Activated naive CD4-positive, alpha-beta T cell (primary cell): ENCODE measurements around the gene MINDY4B.

ENCODE experiments used
- DNase-seq, 4 experiments: peaks; one replicate each; lab custom pipeline; 2025; lab: John Stamatoyannopoulos, UW

MINDY4B gene

DNA sequence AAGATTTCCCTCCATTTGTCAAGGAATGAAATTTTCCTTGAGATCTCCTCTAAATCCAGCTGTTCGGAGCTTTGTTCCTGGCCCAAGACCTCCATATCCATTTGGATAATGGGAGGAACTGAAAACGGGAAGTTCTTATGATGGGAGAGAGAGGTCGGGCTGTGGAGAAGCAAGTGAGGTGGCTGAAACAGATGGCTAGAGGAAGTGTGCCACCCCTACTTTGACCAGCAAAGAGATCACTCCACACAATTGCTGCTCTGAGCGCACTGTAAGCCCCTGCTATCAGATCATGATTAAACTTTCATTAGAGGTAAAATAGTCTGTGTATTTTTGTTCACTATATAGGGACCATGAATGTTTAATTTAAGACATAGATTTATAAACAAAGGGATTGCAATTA lies at the start of gene MINDY4B:
Gene MINDY4B, minus strand, starts transcription at position 101 of the 400 bp plus-strand sequence. Its CDS starts 0 bp downstream, at position 101.
- DNase-seq: no peak

DNA sequence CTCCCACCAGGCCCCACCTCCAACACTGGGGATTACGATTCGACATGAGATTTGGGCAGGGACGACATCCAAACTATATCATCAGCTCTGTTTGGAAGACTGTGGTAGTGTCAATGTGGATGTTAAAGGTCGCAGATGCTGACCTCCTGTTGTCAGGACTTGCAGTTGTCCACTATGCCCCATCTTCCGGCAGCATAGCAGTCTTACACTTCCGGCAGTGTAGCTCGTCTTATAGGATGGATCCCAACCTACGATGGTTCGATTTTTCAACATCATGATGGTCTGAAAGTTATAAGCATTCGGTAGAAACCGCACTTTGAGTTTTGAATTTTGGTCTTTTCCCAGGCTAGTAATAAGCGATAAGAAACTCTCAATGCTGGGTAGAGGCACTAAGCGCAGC lies 46.7 kb upstream of the MINDY4B start:
- no peak for DNase-seq

GRCh38 chr3:150945226-150946032 lies 40.2 kb upstream of the MINDY4B start:
- no peak for DNase-seq

GRCh38 chr3:150942221-150942620 lies 37.0 kb upstream of the MINDY4B start:
- no peak for DNase-seq

- DNase-seq: no peak
Observed at GRCh38 chr3:150936693-150937092, 31.5 kb upstream of the MINDY4B start.

DNA sequence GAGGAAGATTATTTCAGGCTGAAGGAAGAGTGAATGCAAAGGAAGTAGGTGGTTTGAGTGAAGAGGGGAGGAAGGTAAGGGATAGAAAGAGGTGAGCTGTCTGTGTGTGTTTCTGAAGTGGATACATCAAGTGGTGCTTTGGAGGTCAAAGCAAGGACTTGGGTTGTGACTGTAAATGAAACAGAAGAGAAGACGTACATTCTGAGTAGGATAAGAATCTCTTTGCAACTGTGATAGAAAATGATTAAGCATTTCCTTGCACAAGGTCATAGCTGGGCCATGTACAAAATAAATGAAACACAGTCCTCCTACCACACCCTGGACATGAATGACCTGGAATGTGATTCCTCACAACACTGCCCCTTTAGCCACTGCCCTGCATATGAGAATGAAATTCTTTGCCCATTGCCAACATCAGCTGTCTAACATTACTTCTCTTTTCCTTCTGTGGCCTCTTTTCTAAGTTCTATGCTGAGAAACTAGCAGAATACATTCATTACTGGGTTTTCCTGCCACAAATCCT lies 28.3 kb upstream of the MINDY4B start:
- DNase-seq: no peak

- DNase-seq: no peak
Observed at GRCh38 chr3:150931745-150932144, 26.5 kb upstream of the MINDY4B start.

- no peak for DNase-seq
Observed at GRCh38 chr3:150930839-150931238, 25.6 kb upstream of the MINDY4B start.

DNA sequence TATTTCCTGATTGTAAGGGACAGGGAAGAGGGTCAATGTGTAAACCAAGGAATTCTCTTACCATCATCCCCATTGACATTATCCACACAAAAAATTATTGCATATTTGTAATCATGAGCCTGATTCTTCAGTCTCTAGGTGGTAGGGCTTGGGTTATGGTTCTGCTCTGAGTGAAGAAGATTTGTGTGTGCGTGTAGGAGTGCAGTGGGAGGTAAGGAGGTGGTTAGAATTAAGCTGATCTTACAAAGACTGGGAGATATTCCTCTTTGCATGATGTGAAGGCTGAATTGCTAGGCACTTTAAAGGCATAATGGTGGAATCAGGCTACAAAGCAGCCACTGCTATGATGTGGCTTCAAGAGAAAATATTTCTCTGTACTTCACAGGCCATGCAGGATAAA lies 23.0 kb upstream of the MINDY4B start:
- no peak for DNase-seq

- no peak for DNase-seq
Observed at GRCh38 chr3:150926328-150926727, 21.1 kb upstream of the MINDY4B start.

GRCh38 chr3:150925751-150926201 lies 20.5 kb upstream of the MINDY4B start:
- peak; percentile 3 to 26 (median 10) for DNase-seq

GRCh38 chr3:150922611-150923010 lies 17.4 kb upstream of the MINDY4B start:
- DNase-seq: no peak

GRCh38 chr3:150921209-150921608 lies 16.0 kb upstream of the MINDY4B start:
- DNase-seq: no peak

DNA sequence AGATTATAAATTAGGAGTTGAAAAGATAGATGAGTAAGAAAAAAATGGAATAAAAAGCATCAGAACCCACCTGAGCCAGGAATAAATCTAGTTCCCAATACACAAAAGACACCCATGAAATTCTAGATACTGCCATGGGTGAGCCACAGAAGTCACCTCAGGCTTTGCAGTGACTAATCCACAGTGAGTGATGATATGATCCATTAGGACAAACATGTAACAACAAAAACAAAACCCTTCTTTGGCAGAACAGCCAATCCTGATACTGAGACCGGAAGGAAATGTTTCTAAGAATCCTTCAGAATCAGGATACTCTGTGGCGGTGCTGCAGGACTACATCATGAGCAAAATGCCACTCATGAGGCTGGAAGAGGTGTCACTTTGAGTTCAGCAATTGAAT lies 15.0 kb upstream of the MINDY4B start:
- DNase-seq: no peak

DNA sequence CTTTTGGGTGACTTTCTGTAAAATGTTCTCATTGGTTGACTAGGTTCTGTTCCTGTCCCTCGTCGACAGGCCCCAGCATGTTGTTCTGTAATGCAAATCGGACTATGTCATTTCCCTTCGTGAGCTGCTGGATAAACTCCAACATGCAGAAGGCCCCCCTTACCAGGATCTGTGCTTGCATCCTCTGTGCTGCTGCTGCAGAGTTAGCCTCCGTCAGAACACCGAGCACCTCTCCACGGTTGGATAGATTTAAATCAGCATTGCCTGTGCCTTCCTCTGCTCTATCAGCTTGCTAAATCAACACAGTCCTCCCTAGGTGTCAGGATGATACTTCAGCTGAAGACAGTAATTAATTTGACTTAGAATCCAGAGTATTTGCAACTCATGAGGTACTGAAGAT lies 12.7 kb upstream of the MINDY4B start:
- DNase-seq: no peak

- DNase-seq: no peak
Observed at GRCh38 chr3:150913133-150913922, 8.1 kb upstream of the MINDY4B start.

GRCh38 chr3:150912501-150912900 lies 7.3 kb upstream of the MINDY4B start:
- no peak for DNase-seq

GRCh38 chr3:150911771-150912170 lies 6.5 kb upstream of the MINDY4B start:
- no peak for DNase-seq

DNA sequence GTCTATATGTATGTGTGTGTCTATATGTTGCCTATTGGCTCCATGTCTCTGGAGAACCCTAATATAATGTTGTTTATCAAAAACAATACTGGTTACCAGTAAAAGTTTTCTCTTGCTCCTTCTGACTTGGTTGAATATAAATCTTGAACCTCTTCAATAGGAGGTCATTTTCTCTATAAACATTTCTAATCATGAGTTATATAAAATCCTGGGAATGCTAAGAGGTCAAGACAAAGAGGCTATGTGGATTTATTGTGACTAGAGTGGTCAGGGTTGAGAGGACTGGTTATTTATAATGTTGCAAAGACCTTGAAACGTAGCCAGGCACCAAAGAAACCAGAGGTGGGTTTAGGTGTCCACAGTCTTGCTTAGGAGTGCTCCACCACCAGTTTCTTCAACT lies 1.2 kb upstream of the MINDY4B start:
- no peak for DNase-seq

GRCh38 chr3:150905746-150906145 lies 507 bp upstream of the MINDY4B start:
- no peak for DNase-seq

GRCh38 chr3:150902988-150903387 lies 2.3 kb downstream of the MINDY4B start:
- DNase-seq: no peak

DNA sequence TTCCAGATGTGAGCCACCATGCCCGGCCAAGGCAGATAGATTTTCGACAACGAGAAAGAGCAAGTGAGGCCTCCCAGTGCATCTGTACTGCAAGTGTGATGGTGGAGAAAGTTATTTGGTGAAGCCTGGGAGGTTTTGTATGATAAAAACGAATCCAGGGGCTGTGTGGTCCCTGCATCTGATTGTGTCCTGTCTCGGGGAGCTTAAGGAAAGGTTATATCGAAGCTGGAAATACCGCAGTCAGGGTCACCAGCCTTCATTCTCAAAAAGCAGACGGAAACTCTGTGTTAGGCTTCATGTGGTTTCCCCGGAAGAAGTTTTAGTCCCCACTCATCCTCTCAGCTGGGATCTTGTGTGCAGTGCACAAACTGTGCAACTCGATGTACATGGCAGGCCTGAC lies 3.4 kb downstream of the MINDY4B start:
- no peak for DNase-seq

- no peak for DNase-seq
Observed at GRCh38 chr3:150899141-150899540, 6.1 kb downstream of the MINDY4B start.
